ENCODE results near the gene RYK. TPM values are rescaled to one million over a fixed set of nuclear protein-coding genes. Genes with fewer than 3 reads are reported as not detected.
"Not testable (repeated sequence)": the region's sequence is repeated elsewhere in the genome, so short reads cannot be mapped to it uniquely, and the experiment has no call there.

The RYK gene
- total RNA-seq, 2 donors from 2014 or later = 50.9 to 74.1 TPM

DNA sequence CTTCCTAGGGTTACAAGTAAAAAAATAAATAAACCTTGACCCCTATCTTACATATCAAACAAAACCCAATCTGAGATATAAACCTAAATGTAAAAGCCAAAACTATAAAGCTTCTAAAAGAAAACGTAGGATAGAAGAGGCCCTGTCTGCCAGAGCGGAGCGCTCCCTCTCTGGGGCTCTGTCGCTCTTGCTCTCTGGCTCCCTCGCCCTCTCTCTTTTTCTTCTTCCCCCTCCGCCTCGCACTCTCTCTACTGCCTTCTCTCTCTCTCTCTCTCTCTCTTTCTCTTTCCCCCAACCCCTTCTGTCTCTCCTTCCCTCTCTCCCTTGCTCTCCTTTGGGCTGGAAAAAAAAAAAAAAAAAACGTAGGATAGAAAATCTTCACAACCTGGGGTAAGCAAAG, 21.6 kb downstream of the RYK start:
- Histone ChIP-seq H3K9me3 (no peaks in the 10 kb centered on the region), H3K27ac (no peak overlapping the region), H3K36me3 (no peaks in the 10 kb centered on the region), H3K4me3 (no peak overlapping the region), H3K27me3 (replicated peaks; ENCODE audit: insufficient read depth) (no peaks in the 10 kb centered on the region), H3K4me1 (ENCODE audit: control insufficient read depth in 1 of 2, low read depth in 2 of 2) (peaks cover 19 to 29% of the 10 kb centered on the region in 2 donors)
- TF ChIP-seq, protein P1, sequence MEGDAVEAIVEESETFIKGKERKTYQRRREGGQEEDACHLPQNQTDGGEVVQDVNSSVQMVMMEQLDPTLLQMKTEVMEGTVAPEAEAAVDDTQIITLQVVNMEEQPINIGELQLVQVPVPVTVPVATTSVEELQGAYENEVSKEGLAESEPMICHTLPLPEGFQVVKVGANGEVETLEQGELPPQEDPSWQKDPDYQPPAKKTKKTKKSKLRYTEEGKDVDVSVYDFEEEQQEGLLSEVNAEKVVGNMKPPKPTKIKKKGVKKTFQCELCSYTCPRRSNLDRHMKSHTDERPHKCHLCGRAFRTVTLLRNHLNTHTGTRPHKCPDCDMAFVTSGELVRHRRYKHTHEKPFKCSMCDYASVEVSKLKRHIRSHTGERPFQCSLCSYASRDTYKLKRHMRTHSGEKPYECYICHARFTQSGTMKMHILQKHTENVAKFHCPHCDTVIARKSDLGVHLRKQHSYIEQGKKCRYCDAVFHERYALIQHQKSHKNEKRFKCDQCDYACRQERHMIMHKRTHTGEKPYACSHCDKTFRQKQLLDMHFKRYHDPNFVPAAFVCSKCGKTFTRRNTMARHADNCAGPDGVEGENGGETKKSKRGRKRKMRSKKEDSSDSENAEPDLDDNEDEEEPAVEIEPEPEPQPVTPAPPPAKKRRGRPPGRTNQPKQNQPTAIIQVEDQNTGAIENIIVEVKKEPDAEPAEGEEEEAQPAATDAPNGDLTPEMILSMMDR (IDR thresholded peaks at IDR 0.05) = no peak
- ATAC-seq (ENCODE audit: insufficient number of reproducible peaks, low FRiP score, low read depth) (no peak), DNase-seq (ENCODE audit: low spot score) (no peak)

DNA sequence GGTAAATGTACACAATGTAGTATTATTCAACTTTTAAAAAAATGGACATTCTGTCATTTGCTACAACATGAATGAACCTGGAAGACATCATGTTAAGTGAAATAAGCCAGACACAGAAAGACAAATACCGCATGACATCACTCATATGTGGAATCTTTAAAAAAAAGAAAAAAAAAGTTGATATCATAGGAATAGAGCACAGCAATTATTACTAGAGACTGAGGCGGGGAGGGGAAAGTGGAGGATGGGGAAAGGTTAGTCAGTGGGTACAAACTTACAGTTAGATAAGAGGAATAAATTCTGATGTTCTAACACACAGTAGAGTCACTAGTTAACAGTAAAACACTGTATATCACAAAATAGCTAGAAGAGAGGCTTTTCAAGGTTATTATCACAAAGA, 22.2 kb downstream of the RYK start:
- TF ChIP-seq, protein P1 (IDR thresholded peaks at IDR 0.05) = no peak
- ATAC-seq (ENCODE audit: insufficient number of reproducible peaks, low FRiP score, low read depth) = no peak
- no peak for DNase-seq (ENCODE audit: low spot score)
- peaks cover 22 to 24% of the 10 kb centered on the region in 2 donors for H3K4me1 ChIP-seq (ENCODE audit: control insufficient read depth in 1 of 2, low read depth in 2 of 2)
- H3K36me3 ChIP-seq = no peaks in the 10 kb centered on the region
- H3K27ac ChIP-seq = no peak overlapping the region
- no peaks in the 10 kb centered on the region for H3K27me3 ChIP-seq (replicated peaks; ENCODE audit: insufficient read depth)
- H3K9me3 ChIP-seq = no peaks in the 10 kb centered on the region
- H3K4me3 ChIP-seq = no peak overlapping the region

DNA sequence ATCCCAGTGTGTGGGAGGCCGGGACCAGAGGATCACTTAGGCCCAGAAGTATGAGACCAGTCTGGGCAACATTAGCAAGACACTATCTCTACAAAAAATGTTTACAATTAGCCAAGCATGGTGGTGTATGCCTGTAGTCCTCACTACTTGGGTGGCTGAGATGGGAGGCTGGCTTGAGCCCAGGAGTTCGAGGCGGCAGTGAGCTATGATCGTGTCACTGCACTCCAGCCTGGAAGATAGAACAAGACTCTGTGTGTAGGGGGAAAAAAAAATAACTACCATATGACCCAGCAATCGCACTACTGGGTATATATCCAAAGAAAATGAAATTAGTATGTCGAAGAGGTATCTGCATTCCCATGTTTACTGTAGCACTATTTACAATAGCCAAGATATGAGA, 22.6 kb downstream of the RYK start:
- Histone ChIP-seq H3K27ac (no peak overlapping the region), H3K27me3 (replicated peaks; ENCODE audit: insufficient read depth) (no peaks in the 10 kb centered on the region), H3K36me3 (no peaks in the 10 kb centered on the region), H3K4me1 (ENCODE audit: control insufficient read depth in 1 of 2, low read depth in 2 of 2) (peaks cover 22 to 24% of the 10 kb centered on the region in 2 donors), H3K4me3 (no peak overlapping the region), H3K9me3 (no peaks in the 10 kb centered on the region)
- TF ChIP-seq, protein P1 (IDR thresholded peaks at IDR 0.05) = no peak
- ATAC-seq (ENCODE audit: insufficient number of reproducible peaks, low FRiP score, low read depth) (no peak), DNase-seq (ENCODE audit: low spot score) (no peak)

DNA sequence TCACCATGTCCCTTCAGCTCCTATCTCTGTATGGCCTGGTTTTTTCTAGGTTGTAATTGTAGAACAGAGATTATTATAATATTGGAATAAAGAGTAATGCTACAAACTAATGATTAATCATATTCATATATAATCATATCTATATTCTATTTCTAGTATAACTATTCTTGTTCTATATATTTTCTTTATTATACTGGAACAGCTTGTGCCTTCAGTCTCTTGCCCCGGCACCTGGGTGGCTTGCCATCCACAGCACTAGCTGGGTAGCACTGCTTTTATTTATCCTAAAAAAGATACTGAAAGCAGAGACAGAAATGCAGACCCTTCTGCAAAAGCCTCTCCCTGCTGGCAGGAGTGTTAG, 25.9 kb downstream of the RYK start:
- not testable (repeated sequence) for H3K4me1 ChIP-seq (ENCODE audit: control insufficient read depth in 1 of 2, low read depth in 2 of 2); H3K9me3 ChIP-seq; DNase-seq (ENCODE audit: low spot score); ATAC-seq (ENCODE audit: insufficient number of reproducible peaks, low FRiP score, low read depth); H3K4me3 ChIP-seq; H3K36me3 ChIP-seq; H3K27me3 ChIP-seq (replicated peaks; ENCODE audit: insufficient read depth); H3K27ac ChIP-seq

DNA sequence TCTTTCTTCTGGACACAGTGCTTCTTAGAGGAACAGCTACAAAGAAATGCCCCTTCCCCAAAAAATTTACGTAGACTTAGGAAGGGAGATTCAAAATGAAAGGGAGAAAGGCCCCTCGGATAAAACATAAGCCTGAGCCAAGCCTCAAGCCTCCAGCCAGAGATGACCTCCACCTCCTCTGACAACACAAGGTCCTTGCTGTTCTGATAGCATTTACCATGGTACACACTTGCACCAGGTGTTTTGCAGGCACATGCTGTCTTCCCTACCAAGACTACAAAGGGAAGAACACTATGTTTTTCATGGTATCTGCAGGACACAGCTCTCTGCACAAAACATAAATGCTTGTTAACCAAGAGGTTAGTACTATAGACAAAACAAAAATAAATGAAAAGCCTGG, 27.8 kb downstream of the RYK start:
- H3K27me3 ChIP-seq (replicated peaks; ENCODE audit: insufficient read depth) = no peaks in the 10 kb centered on the region
- ATAC-seq (ENCODE audit: insufficient number of reproducible peaks, low FRiP score, low read depth) = no peak
- no peak for DNase-seq (ENCODE audit: low spot score)
- no peak overlapping the region for H3K4me3 ChIP-seq
- TF ChIP-seq, protein P1 (IDR thresholded peaks at IDR 0.05) = no peak
- peaks cover 5 to 6% of the 10 kb centered on the region in 2 donors for H3K4me1 ChIP-seq (ENCODE audit: control insufficient read depth in 1 of 2, low read depth in 2 of 2)
- H3K27ac ChIP-seq = no peak overlapping the region
- H3K36me3 ChIP-seq = no peaks in the 10 kb centered on the region
- no peaks in the 10 kb centered on the region for H3K9me3 ChIP-seq

DNA sequence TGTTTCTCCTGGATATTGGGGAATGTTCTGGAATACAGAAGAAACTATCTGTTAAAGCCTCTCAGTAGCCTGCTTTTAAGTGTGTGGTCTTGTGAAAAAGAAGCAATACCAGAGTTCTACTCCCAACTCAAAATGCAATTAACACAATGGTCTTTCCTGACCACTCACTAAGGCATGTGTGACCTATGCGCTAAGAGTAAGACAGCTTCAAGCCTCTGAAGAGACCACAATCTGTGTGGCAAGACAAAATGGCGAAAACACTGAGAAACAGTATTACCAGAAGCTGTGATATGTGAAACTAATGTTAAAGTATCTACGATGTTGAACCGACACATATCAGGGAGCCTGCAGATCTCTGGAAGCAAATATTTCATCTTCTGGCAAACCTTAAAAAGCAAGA, 33.8 kb downstream of the RYK start:
- Histone ChIP-seq H3K4me1 (ENCODE audit: control insufficient read depth in 1 of 2, low read depth in 2 of 2) (peaks cover 0 to 5% of the 10 kb centered on the region in 2 donors), H3K27ac (no peak overlapping the region), H3K36me3 (no peaks in the 10 kb centered on the region), H3K27me3 (replicated peaks; ENCODE audit: insufficient read depth) (no peaks in the 10 kb centered on the region), H3K9me3 (no peaks in the 10 kb centered on the region), H3K4me3 (no peak overlapping the region)
- DNase-seq (ENCODE audit: low spot score) (no peak), ATAC-seq (ENCODE audit: insufficient number of reproducible peaks, low FRiP score, low read depth) (no peak)
- TF ChIP-seq, protein P1 (IDR thresholded peaks at IDR 0.05) = no peak

All from thoracic aorta (tissue), 2 donors.